ENCODE data around the gene CPAMD8. TPM values are rescaled to one million over a fixed set of nuclear protein-coding genes. Genes with fewer than 3 reads are reported as not detected.
"Not testable (repeated sequence)": the region's sequence is repeated elsewhere in the genome, so short reads cannot be mapped to it uniquely, and the experiment has no call there.

Gene CPAMD8
- total RNA-seq, 1 donor, result 0.36 TPM

GRCh38 chr19:17020385-17020784, 6.2 kb downstream of the CPAMD8 start:
- Histone ChIP-seq H3K27me3 (ENCODE audit: insufficient read depth, low read length) (peaks cover 23% of the 10 kb centered on the region), H2AFZ (ENCODE audit: low read length) (no peak overlapping the region), H3K9me3 (ENCODE audit: low read depth, low read length) (peaks cover 5% of the 10 kb centered on the region), H3K4me3 (ENCODE audit: insufficient read depth, low read length) (no peak overlapping the region), H4K20me1 (ENCODE audit: insufficient read depth, low read length) (no peaks in the 10 kb centered on the region), H3K36me3 (ENCODE audit: insufficient read depth, low read length) (no peaks in the 10 kb centered on the region), H3K79me2 (ENCODE audit: insufficient read depth, low read length) (no peaks in the 10 kb centered on the region), H3K4me2 (ENCODE audit: insufficient read depth, low read length) (no peak overlapping the region), H3K4me1 (ENCODE audit: insufficient read depth, low read length) (peaks cover 12% of the 10 kb centered on the region), H3K27ac (ENCODE audit: low read depth, low read length) (no peak overlapping the region)
- no peak for DNase-seq (ENCODE audit: insufficient read length, low spot score, missing footprints)
- no peak for TF ChIP-seq CTCF (IDR thresholded peaks at IDR 0.05; ENCODE audit: extremely low read depth, low read depth, low read length)

- H3K4me2 ChIP-seq (ENCODE audit: insufficient read depth, low read length); DNase-seq (ENCODE audit: insufficient read length, low spot score, missing footprints); H2AFZ ChIP-seq (ENCODE audit: low read length); H3K27ac ChIP-seq (ENCODE audit: low read depth, low read length); H3K9me3 ChIP-seq (ENCODE audit: low read depth, low read length); H3K4me3 ChIP-seq (ENCODE audit: insufficient read depth, low read length); H3K4me1 ChIP-seq (ENCODE audit: insufficient read depth, low read length); H3K27me3 ChIP-seq (ENCODE audit: insufficient read depth, low read length); H4K20me1 ChIP-seq (ENCODE audit: insufficient read depth, low read length); H3K36me3 ChIP-seq (ENCODE audit: insufficient read depth, low read length); H3K79me2 ChIP-seq (ENCODE audit: insufficient read depth, low read length): not testable (repeated sequence)
Measured at GRCh38 chr19:17014212-17014861, 12.3 kb downstream of the CPAMD8 start.

DNA sequence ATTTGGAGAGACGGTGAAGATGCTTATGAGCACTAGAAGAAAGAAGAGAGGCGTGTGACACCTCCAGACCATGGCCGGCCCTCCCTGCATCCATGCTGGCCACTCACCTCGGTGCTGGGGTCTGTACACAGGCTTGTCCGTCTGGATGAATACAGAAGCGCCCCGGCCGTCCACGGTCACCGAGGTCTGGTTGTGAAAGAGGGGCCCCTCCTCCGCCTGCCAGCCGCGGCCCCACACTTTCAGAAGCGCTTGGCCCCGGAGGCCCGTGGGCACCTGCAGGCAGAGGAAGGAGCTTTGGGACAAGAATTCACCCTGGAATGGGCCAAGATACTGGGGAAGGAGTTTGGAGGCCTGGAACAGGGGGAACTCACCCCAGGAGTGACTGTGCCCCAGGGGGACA, 15.1 kb downstream of the CPAMD8 start:
- Histone ChIP-seq H3K9me3 (ENCODE audit: low read depth, low read length) (no peaks in the 10 kb centered on the region), H2AFZ (ENCODE audit: low read length) (no peak overlapping the region), H3K4me3 (ENCODE audit: insufficient read depth, low read length) (no peak overlapping the region), H3K4me1 (ENCODE audit: insufficient read depth, low read length) (no peaks in the 10 kb centered on the region), H3K36me3 (ENCODE audit: insufficient read depth, low read length) (no peaks in the 10 kb centered on the region), H3K4me2 (ENCODE audit: insufficient read depth, low read length) (no peak overlapping the region), H3K27me3 (ENCODE audit: insufficient read depth, low read length) (peaks cover 8% of the 10 kb centered on the region), H3K79me2 (ENCODE audit: insufficient read depth, low read length) (no peaks in the 10 kb centered on the region), H4K20me1 (ENCODE audit: insufficient read depth, low read length) (no peaks in the 10 kb centered on the region), H3K27ac (ENCODE audit: low read depth, low read length) (no peak overlapping the region)
- no peak for TF ChIP-seq CTCF (IDR thresholded peaks at IDR 0.05; ENCODE audit: extremely low read depth, low read depth, low read length)
- no peak for DNase-seq (ENCODE audit: insufficient read length, low spot score, missing footprints)

GRCh38 chr19:17006579-17006978, 20.0 kb downstream of the CPAMD8 start:
- H3K9me3 ChIP-seq (ENCODE audit: low read depth, low read length), result no peaks in the 10 kb centered on the region
- H3K4me2 ChIP-seq (ENCODE audit: insufficient read depth, low read length), result no peak overlapping the region
- no peaks in the 10 kb centered on the region for H3K79me2 ChIP-seq (ENCODE audit: insufficient read depth, low read length)
- no peaks in the 10 kb centered on the region for H3K36me3 ChIP-seq (ENCODE audit: insufficient read depth, low read length)
- DNase-seq (ENCODE audit: insufficient read length, low spot score, missing footprints), result no peak
- no peak overlapping the region for H2AFZ ChIP-seq (ENCODE audit: low read length)
- TF ChIP-seq CTCF (IDR thresholded peaks at IDR 0.05; ENCODE audit: extremely low read depth, low read depth, low read length), result no peak
- H3K4me3 ChIP-seq (ENCODE audit: insufficient read depth, low read length), result no peak overlapping the region
- H4K20me1 ChIP-seq (ENCODE audit: insufficient read depth, low read length), result no peaks in the 10 kb centered on the region
- H3K4me1 ChIP-seq (ENCODE audit: insufficient read depth, low read length), result no peaks in the 10 kb centered on the region
- H3K27me3 ChIP-seq (ENCODE audit: insufficient read depth, low read length), result no peaks in the 10 kb centered on the region
- no peak overlapping the region for H3K27ac ChIP-seq (ENCODE audit: low read depth, low read length)
